SK-N-SH treated with all-trans-retinoic acid at 6 μM for 48 hours (cell line): ENCODE measurements around the gene HMCN2.

Experiments
- CSRNP3 ChIP-seq: fragments of 250-450 bp; sonication (Bioruptor Pico); IDR thresholded peaks from 2 replicates; pipeline ENCODE4 v1.5.1; 2021; ENCODE audit warnings: mild to moderate bottlenecking, moderate library complexity
- PATZ1 ChIP-seq: fragments of 250-450 bp; sonication (Bioruptor Pico); IDR thresholded peaks from 2 replicates; pipeline ENCODE4 v1.8.0; 2020; ENCODE audit warnings: mild to moderate bottlenecking, moderate library complexity, borderline replicate concordance
- ZNF565 ChIP-seq: fragments of 450-650 bp; formaldehyde crosslinking; conservative IDR thresholded peaks from 2 replicates; pipeline ENCODE4 v1.5.0; 2020; ENCODE audit warnings: low read depth, mild to moderate bottlenecking, moderate library complexity

- TF ChIP-seq CSRNP3 = no peak
- TF ChIP-seq ZNF565 (CRISPR knock-in tag) = no peak
- TF ChIP-seq PATZ1 (CRISPR knock-in tag) = no peak
Measured at GRCh38 chr9:130288926-130289690, 23.5 kb downstream of the HMCN2 start.
